Measurements from ENCODE around the gene PSMA8.
"Not testable (repeated sequence)": the region's sequence is repeated elsewhere in the genome, so short reads cannot be mapped to it uniquely, and the experiment has no call there.

The PSMA8 gene

DNA sequence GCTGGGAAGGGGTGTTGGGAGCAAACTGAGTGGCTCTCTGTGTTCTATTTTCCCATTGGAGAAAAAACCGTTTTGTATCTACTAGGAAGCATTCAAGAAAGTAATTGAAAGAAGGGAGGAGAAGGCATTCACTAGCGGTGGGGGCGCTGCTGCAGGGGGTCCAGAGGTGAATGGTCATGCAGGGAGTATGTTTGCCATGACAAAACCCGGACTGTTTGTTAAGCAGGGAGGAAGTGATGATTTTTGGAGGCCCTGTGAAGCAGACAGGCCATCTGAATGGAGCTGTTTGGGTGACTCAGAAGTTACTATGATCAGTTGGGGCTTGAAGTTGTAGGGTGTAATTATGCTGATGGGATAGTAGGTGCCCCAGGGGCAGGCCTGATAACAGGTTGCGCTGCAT is 99.5 kb downstream of the PSMA8 start:
- H3K4me1 ChIP-seq (ENCODE audit: control insufficient read depth, insufficient read depth, low read length), result no peaks in the 10 kb centered on the region
- H3K36me3 ChIP-seq (ENCODE audit: control insufficient read depth in 2 of 2, insufficient read depth in 2 of 2, low read length in 2 of 2), result no peaks in the 10 kb centered on the region
- H3K4me3 ChIP-seq (ENCODE audit: low read length in 2 of 2), result no peak overlapping the region
- no peak overlapping the region for H3K27ac ChIP-seq (ENCODE audit: low read length)
- H3K9me3 ChIP-seq (ENCODE audit: control insufficient read depth in 2 of 2, low read length in 2 of 2), result no peaks in the 10 kb centered on the region
- H3K27me3 ChIP-seq (ENCODE audit: control insufficient read depth in 1 of 2, insufficient read depth in 2 of 2, low read length in 2 of 2), result no peaks in the 10 kb centered on the region
- H3K9ac ChIP-seq (ENCODE audit: low read length in 2 of 2), result no peak overlapping the region

DNA sequence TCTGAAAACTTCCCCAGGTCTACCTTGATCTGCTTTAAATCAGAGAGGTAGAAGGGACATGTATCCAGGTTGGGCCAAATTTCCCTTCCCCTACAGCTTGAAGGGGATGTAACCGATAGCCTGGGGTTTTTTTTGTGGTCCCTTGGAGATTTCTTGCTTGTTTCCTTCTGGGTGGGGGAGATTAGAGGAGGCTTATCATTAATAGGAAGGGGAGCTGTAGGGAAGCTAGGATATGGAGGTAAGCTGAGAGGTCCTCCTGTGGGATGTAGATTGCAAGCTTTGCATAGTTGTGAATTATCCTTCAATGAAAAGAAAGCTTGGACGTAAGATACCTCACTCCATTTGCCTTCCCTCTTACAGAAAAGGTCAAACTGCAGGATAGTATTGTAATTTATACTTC is 103.7 kb downstream of the PSMA8 start:
- H3K4me3 ChIP-seq (ENCODE audit: low read length in 2 of 2); H3K9ac ChIP-seq (ENCODE audit: low read length in 2 of 2); H3K4me1 ChIP-seq (ENCODE audit: control insufficient read depth, insufficient read depth, low read length); H3K27me3 ChIP-seq (ENCODE audit: control insufficient read depth in 1 of 2, insufficient read depth in 2 of 2, low read length in 2 of 2); H3K9me3 ChIP-seq (ENCODE audit: control insufficient read depth in 2 of 2, low read length in 2 of 2); H3K27ac ChIP-seq (ENCODE audit: low read length); H3K36me3 ChIP-seq (ENCODE audit: control insufficient read depth in 2 of 2, insufficient read depth in 2 of 2, low read length in 2 of 2): not testable (repeated sequence)

DNA sequence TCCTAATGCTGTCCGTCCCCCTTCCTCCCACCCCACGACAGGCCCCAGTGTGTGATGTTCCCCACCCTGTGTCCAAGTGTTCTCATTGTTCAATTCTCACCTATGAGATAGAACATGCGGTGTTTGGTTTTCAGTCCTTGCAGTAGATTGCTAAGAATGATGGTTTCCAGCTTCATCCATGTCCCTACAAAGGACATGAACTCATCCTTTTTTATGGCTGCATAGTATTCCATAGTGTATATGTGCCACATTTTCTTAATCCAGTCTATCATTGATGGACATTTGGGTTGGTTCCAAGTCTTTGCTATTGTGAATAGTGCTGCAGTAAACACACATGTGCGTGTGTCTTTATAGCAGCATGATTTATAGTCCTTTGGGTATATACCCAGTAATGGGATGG is 105.0 kb downstream of the PSMA8 start:
- H3K9ac ChIP-seq (ENCODE audit: low read length in 2 of 2); H3K4me1 ChIP-seq (ENCODE audit: control insufficient read depth, insufficient read depth, low read length); H3K9me3 ChIP-seq (ENCODE audit: control insufficient read depth in 2 of 2, low read length in 2 of 2); H3K27ac ChIP-seq (ENCODE audit: low read length); H3K27me3 ChIP-seq (ENCODE audit: control insufficient read depth in 1 of 2, insufficient read depth in 2 of 2, low read length in 2 of 2); H3K4me3 ChIP-seq (ENCODE audit: low read length in 2 of 2); H3K36me3 ChIP-seq (ENCODE audit: control insufficient read depth in 2 of 2, insufficient read depth in 2 of 2, low read length in 2 of 2): not testable (repeated sequence)

DNA sequence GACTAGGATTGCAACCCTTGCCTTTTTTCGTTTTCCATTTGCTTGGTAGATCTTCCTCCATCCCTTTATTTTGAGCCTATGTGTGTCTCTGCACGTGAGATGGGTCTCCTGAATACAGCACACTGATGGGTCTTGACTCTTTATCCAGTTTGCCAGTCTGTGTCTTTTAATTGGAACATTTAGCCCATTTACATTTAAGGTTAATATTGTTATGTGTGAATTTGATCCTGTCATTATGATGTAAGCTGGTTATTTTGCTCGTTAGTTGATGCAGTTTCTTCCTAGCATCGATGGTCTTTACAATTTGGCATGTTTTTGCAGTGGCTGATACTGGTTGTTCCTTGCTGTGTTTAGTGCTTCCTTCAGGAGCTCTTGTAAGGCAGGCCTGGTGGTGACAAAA is 108.7 kb downstream of the PSMA8 start:
- not testable (repeated sequence) for H3K9me3 ChIP-seq (ENCODE audit: control insufficient read depth in 2 of 2, low read length in 2 of 2); H3K9ac ChIP-seq (ENCODE audit: low read length in 2 of 2); H3K27ac ChIP-seq (ENCODE audit: low read length); H3K4me3 ChIP-seq (ENCODE audit: low read length in 2 of 2); H3K27me3 ChIP-seq (ENCODE audit: control insufficient read depth in 1 of 2, insufficient read depth in 2 of 2, low read length in 2 of 2); H3K4me1 ChIP-seq (ENCODE audit: control insufficient read depth, insufficient read depth, low read length); H3K36me3 ChIP-seq (ENCODE audit: control insufficient read depth in 2 of 2, insufficient read depth in 2 of 2, low read length in 2 of 2)

Measured in stomach smooth muscle (tissue), 2 donors.